Esophagus squamous epithelium (tissue), 5 donors: ENCODE measurements around the gene EPB42. TPM values are rescaled to one million over a fixed set of nuclear protein-coding genes. Genes with fewer than 3 reads are reported as not detected.

Experiments
- DNase-seq: peaks from one replicate; lab custom pipeline; 2025; lab: John Stamatoyannopoulos, UW
- H3K27ac ChIP-seq, 4 donors: fragments of 200-600 bp; sonication (generic); one replicate each; pipeline ENCODE4 v1.5.1; 2016 to 2019; ENCODE audit warnings: mild to moderate bottlenecking in 1 of 4
- H3K27me3 ChIP-seq, 4 donors: fragments of 200-600 bp; sonication (generic); 1 replicate in 3 of 4; 2 replicates in 1 of 4; pipeline versions ENCODE4 v1.5.1 to v1.6.0; 2017 to 2021; ENCODE audit warnings: antibody characterized with exemption in 1 of 4
- H3K36me3 ChIP-seq, 3 donors: fragments of 200-600 bp; sonication (generic); one replicate each; pipeline ENCODE4 v1.5.1; 2016 to 2019
- H3K4me1 ChIP-seq, 3 donors: fragments of 200-600 bp; sonication (generic); one replicate each; pipeline ENCODE4 v1.5.1; 2017 to 2019
- H3K4me3 ChIP-seq, 4 donors: fragments of 200-600 bp; sonication (generic); 1 replicate in 3 of 4; 2 replicates in 1 of 4; pipeline ENCODE4 v1.5.1; 2016 to 2019; ENCODE audit warnings: mild to moderate bottlenecking in 2 of 4, moderate library complexity in 1 of 4
- H3K9me3 ChIP-seq, 3 donors: fragments of 200-600 bp; sonication (generic); one replicate each; pipeline ENCODE4 v1.5.1; 2016 to 2019
- CTCF ChIP-seq, 6 experiments: fragments of 450-650 bp in 4 of 6; fragments of 200-600 bp in 2 of 6; sonication (generic) in 2 of 6; IDR thresholded peaks; one replicate each; pipeline ENCODE4 v1.5.1; 2016 to 2019; ENCODE audit warnings: antibody characterized with exemption in 6 of 6, mild to moderate bottlenecking in 4 of 6, moderate library complexity in 4 of 6
- POLR2A ChIP-seq, 4 donors: fragments of 450-650 bp; IDR thresholded peaks; one replicate each; pipeline ENCODE4 v1.6.1; 2017; ENCODE audit warnings: antibody characterized with exemption in 4 of 4, mild to moderate bottlenecking in 4 of 4, moderate library complexity in 3 of 4
- WGBS, 2 donors: methylation state at CpG; one replicate each; pipeline ENCODE4 v1.1.5; 2018; 5-methylcytosine and 5-hydroxymethylcytosine counted together
- intact Hi-C: fragments of 100-400 bp; cut with DNase I; formaldehyde crosslinking; loops from one replicate; pipeline ENCODE4 v1.15.0; 2022
- total RNA-seq, 4 donors: library from RNA; depleted of rRNA; stranded (reverse); fragments of >200 nt; gene quantifications; one replicate each; pipeline ENCODE4 v1.1.0, GENCODE V29; 2016
- donor health status: DM: yes; HTN: yes; CAD: no.

Gene EPB42
- total RNA-seq, 4 donors from 2014 or later, result not detected

- 70 to 76% methylated on average over 7 to 8 of the region's 8 CpGs for WGBS, 2 donors
- Histone ChIP-seq H3K27ac (no peak overlapping the region), H3K27me3 (peaks cover 0 to 28% (median 0%) of the 10 kb centered on the region in 4 donors), H3K4me1 (peaks cover 0 to 6% (median 5%) of the 10 kb centered on the region in 3 donors), H3K36me3 (no peaks in the 10 kb centered on the region), H3K4me3 (no peak overlapping the region), H3K9me3 (no peaks in the 10 kb centered on the region)
- TF ChIP-seq CTCF (IDR thresholded peaks at IDR 0.05) (no peak), POLR2A (IDR thresholded peaks at IDR 0.05) (no peak)
- no peak for DNase-seq
- intact Hi-C loops, result no loop called here
Observed at GRCh38 chr15:43214169-43214568, 6.6 kb downstream of the EPB42 start.

- intact Hi-C loops, result no loop called here
- H3K4me1 ChIP-seq, result no peaks in the 10 kb centered on the region
- peaks cover 0 to 35% (median 0%) of the 10 kb centered on the region in 4 donors for H3K27me3 ChIP-seq
- no peaks in the 10 kb centered on the region for H3K36me3 ChIP-seq
- H3K4me3 ChIP-seq, result no peak overlapping the region
- no peak for TF ChIP-seq POLR2A (IDR thresholded peaks at IDR 0.05)
- TF ChIP-seq CTCF (IDR thresholded peaks at IDR 0.05), result no peak
- WGBS, 2 donors, result 80% methylated on average over 1 to 3 of the region's 5 CpGs
- no peaks in the 10 kb centered on the region for H3K9me3 ChIP-seq
- DNase-seq, result no peak
- H3K27ac ChIP-seq, result no peak overlapping the region
Observed at GRCh38 chr15:43213466-43213865, 7.4 kb downstream of the EPB42 start.

- H3K4me3 ChIP-seq, result no peak overlapping the region
- no peak for DNase-seq
- TF ChIP-seq POLR2A (IDR thresholded peaks at IDR 0.05) (no peak), CTCF (IDR thresholded peaks at IDR 0.05) (no peak)
- H3K27ac ChIP-seq, result no peak overlapping the region
- peaks cover 0 to 40% (median 0%) of the 10 kb centered on the region in 4 donors for H3K27me3 ChIP-seq
- intact Hi-C loops, result no loop called here
- no peaks in the 10 kb centered on the region for H3K9me3 ChIP-seq
- no peaks in the 10 kb centered on the region for H3K4me1 ChIP-seq
- no peaks in the 10 kb centered on the region for H3K36me3 ChIP-seq
Observed at GRCh38 chr15:43212951-43213350, 7.9 kb downstream of the EPB42 start.

- DNase-seq, result no peak
- intact Hi-C loops, result no loop called here
- Histone ChIP-seq H3K4me3 (no peak overlapping the region), H3K36me3 (no peaks in the 10 kb centered on the region), H3K4me1 (no peaks in the 10 kb centered on the region), H3K27ac (no peak overlapping the region), H3K27me3 (peaks cover 0 to 45% (median 0%) of the 10 kb centered on the region in 4 donors), H3K9me3 (no peaks in the 10 kb centered on the region)
- no peak for TF ChIP-seq POLR2A (IDR thresholded peaks at IDR 0.05)
- TF ChIP-seq CTCF (IDR thresholded peaks at IDR 0.05), result no peak
- 77 to 79% methylated on average over 5 to 8 of the region's 8 CpGs for WGBS, 2 donors
Observed at GRCh38 chr15:43212299-43212698, 8.5 kb downstream of the EPB42 start.

- no peak overlapping the region for H3K4me3 ChIP-seq
- 77 to 100% methylated on average over 1 to 2 of the region's 4 CpGs for WGBS, 2 donors
- DNase-seq, result no peak
- peaks cover 0 to 45% (median 0%) of the 10 kb centered on the region in 4 donors for H3K27me3 ChIP-seq
- H3K27ac ChIP-seq, result no peak overlapping the region
- TF ChIP-seq POLR2A (IDR thresholded peaks at IDR 0.05) (no peak), CTCF (IDR thresholded peaks at IDR 0.05) (no peak)
- H3K36me3 ChIP-seq, result no peaks in the 10 kb centered on the region
- intact Hi-C loops, result no loop called here
- H3K4me1 ChIP-seq, result no peaks in the 10 kb centered on the region
- no peaks in the 10 kb centered on the region for H3K9me3 ChIP-seq
Observed at GRCh38 chr15:43211224-43211735, 9.5 kb downstream of the EPB42 start.
